ENCODE data around the gene TANGO6.
"Not testable (repeated sequence)": the region's sequence is repeated elsewhere in the genome, so short reads cannot be mapped to it uniquely, and the experiment has no call there.

The TANGO6 gene

DNA sequence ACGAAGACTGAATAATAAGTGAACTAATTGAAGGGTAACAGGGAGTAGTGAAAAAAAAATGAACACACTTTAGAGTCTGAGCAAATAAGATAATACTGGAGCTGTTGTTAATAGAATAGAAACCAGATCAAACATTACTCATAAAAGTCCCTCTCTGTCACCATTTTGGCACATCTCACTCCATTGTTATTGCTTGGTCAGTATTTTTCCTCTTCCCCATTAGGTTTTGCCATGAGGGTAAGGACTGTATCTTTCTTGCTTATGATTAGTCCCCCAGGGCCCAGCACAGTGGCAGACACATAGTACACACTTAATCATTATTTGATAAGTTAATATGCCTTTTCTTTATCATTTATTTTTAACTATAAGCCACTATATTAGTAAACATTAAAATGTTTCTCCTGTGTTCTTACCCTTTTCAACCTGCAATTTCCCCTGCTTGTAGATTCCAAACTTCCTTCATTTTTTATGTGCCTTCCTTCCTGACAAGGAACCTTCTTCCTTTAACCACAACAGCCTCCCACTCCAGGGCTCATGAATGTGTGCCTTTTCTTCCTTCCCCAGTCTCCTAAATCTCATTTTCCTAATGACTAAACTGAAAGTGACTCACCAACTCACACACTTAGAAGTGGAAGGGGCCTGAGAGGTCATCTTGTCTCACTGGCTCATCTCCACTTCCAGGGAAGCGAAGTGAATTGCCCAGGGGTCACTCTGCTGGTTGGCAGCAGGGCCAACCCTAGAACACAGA is 173.9 kb downstream of the TANGO6 start:
- peak; percentile 72 for DNase-seq

GRCh38 chr16:69019811-69020210 is 176.5 kb downstream of the TANGO6 start:
- DNase-seq, result no peak

GRCh38 chr16:69029121-69029520 is 185.8 kb downstream of the TANGO6 start:
- no peak for DNase-seq

GRCh38 chr16:69031877-69032301 is 188.6 kb downstream of the TANGO6 start:
- no peak for DNase-seq

DNA sequence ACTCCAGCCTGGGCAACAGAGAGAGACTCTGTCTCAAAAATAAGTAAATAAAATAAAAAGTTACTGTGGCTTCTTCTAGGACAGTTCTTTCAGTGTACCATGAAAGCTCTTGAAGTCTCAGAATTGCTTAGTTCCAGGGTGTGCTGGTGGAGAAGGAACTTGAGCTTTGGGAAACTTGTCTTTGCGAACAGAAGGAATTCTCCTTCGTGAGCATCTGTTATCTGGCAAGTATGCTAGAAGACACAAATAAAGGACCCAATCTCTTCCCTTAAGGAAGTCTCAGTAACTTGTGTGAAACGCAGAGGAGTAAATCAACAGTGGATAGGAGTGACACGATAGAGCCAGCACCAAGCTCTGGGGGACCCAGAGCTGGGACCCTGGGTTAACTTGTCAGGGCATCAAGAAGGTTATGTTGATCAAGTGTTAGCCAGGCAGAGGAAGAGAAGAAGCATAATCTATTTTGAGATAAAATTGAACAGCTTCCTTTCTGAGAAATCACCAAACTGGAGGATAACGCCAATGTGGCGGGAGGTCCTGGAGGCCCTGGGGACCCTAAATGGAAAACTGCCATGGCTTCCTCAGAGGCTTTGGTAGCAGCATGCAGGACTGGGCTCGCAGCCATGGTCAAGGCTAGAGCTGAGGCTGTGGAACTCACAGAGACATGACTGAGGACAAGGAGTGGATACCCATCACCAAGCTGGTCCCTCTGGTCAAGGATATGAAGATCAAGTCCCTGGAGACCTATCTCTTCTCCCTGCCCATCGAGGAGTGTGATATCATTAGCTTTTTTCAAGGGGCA is 190.0 kb downstream of the TANGO6 start:
- no peak for DNase-seq

DNA sequence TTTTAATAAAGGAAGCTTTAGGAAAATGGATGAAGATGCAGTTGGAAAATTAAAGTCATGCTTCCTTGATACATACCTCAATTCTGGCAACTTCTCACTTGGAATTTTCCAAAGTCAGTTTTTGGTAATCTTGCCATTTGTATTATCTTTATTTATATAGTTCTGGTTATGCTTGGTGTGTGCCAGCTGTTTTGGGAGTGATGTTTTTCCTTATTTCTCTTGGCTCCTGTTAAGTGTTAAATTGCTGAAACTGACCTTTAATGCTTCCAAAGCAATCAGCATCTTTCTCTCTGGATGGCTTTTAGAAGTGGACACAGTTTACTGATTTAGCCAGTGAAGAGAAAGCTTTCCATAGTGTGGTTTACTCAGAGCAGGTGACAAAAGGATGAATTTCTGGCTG is 192.0 kb downstream of the TANGO6 start:
- no peak for DNase-seq

DNA sequence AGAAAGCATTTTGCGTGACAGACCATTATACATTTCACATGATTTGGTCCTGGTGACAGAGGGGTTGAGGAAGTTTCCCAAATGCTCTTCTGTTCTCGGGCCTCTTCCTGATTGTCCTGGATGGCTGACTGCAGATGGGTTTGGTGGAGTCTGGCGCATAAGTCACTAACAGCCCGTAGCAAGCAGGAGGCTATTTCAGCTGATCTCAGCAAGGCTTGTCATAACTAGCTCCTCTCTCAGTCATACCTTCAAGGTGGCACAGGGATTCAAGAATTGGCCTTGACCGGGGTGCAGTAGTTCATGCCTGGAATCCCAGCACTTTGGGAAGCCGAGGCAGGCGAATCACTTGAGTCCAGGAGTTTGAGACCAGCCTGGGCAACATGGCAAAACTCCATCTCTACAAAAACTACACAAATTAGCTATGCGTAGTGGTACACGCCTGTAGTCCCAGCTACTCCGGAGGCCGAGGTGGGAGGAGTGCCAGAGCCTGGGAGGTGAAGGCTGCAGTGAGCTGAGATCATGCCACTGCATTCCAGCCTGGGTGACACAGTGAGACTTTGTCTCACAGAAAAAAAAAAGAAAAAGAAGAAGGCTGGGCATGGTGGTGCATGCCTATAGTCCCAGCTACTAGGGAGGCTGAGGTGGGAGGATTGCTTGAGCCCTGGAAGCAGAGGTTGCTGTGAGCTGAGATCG is 193.2 kb downstream of the TANGO6 start:
- DNase-seq, result peak; percentile 39

DNA sequence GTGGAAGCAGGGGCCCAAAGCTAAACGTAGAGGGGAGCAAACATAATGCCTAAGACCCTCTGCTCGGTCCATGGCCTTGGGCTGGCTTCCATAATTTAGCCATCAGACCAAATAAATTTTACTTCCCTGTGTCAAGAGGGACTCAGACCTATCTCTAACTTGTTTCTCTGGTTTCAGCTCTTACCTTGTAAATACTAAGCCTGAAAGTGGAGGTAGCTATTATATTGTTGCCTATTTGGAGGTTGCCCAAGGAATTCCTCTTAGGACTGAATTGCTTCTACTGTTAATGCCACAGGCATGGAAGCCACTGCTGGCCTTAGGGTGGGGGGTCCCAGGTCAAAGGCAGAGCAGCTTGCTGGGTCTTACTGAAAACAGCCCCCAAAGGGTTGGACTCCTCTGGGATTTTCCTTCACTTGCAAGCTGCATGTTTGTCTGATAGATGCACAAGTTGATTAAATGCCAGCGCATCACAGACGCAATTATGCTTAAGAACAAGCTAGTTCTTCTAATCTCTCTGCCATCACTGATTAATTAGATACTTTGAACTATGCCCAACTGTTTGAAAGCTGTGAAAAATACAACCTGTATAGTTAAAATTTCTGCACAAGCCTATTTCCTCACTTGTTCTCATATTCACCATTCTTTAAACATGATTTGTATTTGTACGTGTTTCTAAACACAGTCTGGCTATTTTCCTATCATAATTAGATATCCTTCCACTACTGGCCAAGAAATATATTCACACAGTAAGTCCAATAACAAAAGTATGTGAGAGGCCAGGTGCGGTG is 194.2 kb downstream of the TANGO6 start:
- DNase-seq, result no peak

GRCh38 chr16:69039333-69039941 is 196.1 kb downstream of the TANGO6 start:
- peak; percentile 61 for DNase-seq

DNA sequence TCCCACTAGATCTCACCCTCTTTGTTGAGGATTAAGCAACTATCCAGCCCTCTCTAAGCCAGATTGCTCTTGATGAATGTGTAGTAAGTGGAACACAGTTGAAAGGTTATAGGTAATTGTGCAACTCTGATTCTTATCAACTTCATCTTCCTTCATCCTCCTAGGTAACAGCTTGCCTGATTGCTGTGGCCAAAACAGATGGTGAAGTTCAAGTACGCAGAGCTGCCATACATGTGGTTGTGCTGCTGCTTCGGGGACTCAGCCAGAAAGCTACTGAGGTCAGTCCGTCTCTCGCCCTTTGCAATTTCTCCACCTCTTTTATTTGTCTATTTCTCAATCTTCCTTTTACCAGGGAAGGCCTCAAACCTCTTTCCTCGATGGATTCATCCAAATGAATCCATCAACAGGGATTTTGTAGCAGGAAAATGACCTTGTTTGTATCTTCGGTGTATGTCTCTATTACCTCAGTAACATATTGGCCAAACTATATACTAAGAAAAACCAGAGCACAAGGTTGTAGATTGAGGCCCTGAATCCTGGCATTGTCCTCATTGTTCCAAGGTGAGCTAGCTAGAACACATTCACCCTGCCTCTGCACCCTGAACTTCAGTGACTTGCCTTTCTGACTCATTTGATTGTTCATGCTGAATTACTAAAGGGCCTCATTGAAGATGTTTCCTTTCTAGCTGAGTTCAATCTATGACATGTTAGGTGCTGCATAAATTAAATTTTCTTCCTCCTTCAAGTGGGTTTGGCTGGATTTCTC is 197.0 kb downstream of the TANGO6 start:
- DNase-seq, result no peak

GRCh38 chr16:69048328-69049120 is 205.2 kb downstream of the TANGO6 start:
- DNase-seq, result no peak

DNA sequence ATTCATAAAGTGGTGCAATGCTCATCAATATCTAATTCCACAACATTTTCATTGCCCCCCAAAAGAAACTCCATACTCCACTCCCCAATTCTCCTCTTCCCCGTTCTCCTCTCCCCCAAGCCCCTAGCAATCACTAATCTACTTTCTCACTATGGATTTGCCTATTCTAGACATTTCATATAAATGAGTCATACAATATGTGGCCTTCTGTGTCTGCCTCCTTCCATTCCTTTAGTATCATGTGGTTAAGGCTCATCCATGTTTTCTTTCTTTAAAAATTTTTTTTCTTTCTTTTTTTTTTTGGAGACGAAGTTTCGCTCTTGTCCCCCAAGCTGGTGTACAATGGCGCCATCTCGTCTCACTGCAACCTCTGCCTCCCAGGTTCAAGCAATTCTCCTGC is 205.8 kb downstream of the TANGO6 start:
- DNase-seq, result peak; percentile 88

GRCh38 chr16:69049603-69050375 is 206.5 kb downstream of the TANGO6 start:
- DNase-seq, result peak; percentile 77

GRCh38 chr16:69051517-69051830 is 208.1 kb downstream of the TANGO6 start:
- not testable (repeated sequence) for DNase-seq

- DNase-seq, result peak; percentile 60
Observed at GRCh38 chr16:69055008-69055407, 211.7 kb downstream of the TANGO6 start.

DNA sequence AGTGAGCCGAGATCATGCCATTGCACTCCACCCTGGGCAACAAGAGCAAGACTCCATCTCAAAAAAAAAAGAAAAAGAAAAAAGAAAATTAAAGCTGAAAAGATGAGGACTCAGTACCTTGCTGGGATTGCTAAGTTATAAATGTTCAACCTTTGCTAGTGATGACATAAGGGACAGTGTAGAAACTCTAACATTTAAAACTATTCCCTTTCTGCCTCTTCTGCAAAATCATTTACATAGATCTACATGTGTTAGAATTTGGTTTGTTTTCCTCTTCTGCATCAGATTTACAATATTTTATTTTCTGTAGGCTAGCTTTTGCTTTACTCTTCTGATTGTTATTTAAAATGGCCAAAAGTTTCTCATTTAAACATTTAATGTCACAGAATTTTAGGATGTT is 212.6 kb downstream of the TANGO6 start:
- no peak for DNase-seq

GRCh38 chr16:69056421-69056820 is 213.1 kb downstream of the TANGO6 start:
- DNase-seq, result no peak

DNA sequence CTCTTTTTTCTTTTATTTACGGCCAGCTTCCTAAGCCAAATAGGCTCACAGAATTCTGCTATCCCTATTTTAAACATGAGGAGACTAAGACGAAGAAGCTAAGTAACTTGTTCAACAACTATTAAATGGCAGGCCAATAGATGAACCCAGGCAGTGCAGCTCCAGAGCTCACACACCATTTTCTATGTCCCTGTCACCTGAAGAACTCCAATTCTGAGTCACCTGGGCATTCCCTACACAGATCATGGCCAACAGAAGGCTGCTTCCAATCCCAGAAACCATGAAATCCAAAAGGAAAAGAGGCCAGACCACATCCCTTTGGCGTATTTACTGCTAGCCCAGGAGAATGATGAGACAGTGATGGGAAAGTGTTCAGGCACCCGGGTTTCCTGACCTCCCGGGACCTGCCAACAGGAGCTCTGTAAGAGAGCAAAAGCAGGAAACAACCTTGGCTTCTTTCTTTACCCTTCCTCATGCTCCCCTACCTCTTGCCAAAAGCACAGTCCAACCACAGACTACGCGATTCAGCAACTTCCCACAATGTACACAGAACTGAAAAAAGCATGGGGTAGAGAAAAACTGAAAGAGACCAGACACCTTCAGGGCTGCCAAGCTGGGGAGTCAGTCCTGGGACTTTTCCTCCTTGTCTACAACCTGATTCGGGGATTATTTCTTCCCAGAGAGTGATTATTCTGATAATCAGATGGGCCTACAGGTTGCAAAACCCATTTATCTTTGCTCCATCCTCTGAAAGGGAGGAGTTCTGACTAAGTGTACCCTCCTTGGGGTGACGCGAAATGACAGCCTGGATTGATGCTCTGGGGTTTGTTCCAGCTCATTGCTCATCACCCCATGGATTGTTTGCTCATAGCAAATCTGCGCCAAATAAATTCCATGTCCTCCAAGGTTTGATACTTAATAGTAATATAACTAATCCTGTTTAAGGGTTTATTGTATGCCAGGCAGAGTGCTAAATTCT is 214.4 kb downstream of the TANGO6 start:
- DNase-seq, result peak; percentile 80
